ENCODE data around the gene SETD7.
A peak's percentile ranks its signal among the peaks of the same experiment; 100 is the strongest.

SETD7 gene

DNA sequence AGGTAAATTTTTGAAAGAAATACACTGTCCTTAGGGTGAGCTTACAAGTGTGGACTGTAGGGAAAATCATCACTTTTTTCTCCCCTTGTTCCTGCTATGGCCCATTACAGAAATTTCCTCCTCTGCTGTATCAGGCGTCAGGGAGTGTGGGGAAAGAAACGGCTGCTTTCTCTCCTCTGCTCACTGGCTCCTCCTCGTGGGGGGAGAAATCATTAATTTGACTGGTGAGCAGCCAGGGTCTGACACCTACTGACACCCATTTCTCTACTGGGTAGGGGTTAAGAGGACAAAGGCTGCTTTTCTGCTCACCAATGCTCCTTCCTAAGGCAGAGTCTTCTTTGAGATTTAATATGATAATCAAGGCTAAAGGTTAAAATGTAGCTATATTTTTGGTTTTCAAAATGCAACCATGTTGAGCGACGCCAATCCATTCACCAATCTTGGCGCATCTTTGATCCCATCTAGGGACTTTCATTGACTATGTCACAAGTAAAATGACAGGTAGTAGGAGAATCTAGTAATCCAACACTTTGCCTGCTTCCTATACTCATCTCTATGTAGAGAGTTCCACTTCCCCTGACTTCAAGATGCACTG lies 25.1 kb downstream of the SETD7 start:
- Histone ChIP-seq H3K4me2 (ENCODE audit: low read length) (no peak overlapping the region), H3K36me3 (ENCODE audit: control insufficient read depth, insufficient read depth, low read length) (no peaks in the 10 kb centered on the region)

DNA sequence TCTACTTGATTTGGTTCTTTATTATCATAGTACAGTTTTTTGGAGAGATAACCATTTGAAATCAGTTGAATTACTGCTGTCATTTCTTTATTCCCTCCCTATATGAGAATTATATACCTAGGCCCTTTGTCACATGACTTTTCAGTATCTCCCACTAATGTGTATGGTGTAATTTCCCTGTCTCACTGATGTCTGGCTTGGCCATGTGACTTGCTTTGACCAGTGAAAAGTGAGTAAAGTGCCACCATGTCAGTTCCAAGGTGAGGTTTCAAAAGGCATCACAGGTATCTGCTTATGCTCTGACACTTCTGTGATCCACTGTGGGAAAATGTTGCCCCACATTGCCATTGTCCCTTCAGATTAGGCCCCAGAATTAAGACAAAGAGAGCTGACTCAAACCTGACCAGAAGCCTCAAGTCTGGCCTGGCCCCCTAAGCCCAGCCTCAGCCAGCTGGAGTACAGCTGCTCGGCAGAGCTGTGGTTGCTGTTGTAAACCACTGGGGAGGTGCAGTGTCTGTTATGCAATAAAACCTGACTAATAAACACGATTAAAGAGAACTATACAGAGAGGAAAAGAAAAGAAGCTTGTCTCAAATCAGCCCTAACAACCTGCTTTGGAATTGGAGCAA lies 27.5 kb downstream of the SETD7 start:
- Histone ChIP-seq H3K9me3 (ENCODE audit: control insufficient read depth, low read length) (no peaks in the 10 kb centered on the region), H3K27me3 (ENCODE audit: control insufficient read depth, insufficient read depth, low read length) (no peaks in the 10 kb centered on the region), H3K4me3 (ENCODE audit: low read depth, low read length) (no peak overlapping the region), H3K4me2 (ENCODE audit: low read length) (no peak overlapping the region), H3K9ac (no peak overlapping the region), H2AFZ (no peak overlapping the region), H3K79me2 (no peaks in the 10 kb centered on the region), H3K27ac (no peak overlapping the region), H3K4me1 (no peaks in the 10 kb centered on the region), H3K36me3 (ENCODE audit: control insufficient read depth, insufficient read depth, low read length) (no peaks in the 10 kb centered on the region)
- TF ChIP-seq CTCF (IDR thresholded peaks at IDR 0.05) = no peak

More for the DNA sequence above, 25.1 kb downstream of the SETD7 start:
- no peak overlapping the region for H3K27ac ChIP-seq
- H3K4me1 ChIP-seq = no peaks in the 10 kb centered on the region
- no peak overlapping the region for H3K9ac ChIP-seq
- H3K4me3 ChIP-seq (ENCODE audit: low read depth, low read length) = no peak overlapping the region
- no peak overlapping the region for H2AFZ ChIP-seq
- H3K79me2 ChIP-seq = peaks cover 2% of the 10 kb centered on the region
- H3K27me3 ChIP-seq (ENCODE audit: control insufficient read depth, insufficient read depth, low read length) = no peaks in the 10 kb centered on the region
- peak; percentile 48 for TF ChIP-seq CTCF (IDR thresholded peaks at IDR 0.05)
- no peaks in the 10 kb centered on the region for H3K9me3 ChIP-seq (ENCODE audit: control insufficient read depth, low read length)

- Histone ChIP-seq H3K27me3 (ENCODE audit: control insufficient read depth, insufficient read depth, low read length) (no peaks in the 10 kb centered on the region), H3K9me3 (ENCODE audit: control insufficient read depth, low read length) (no peaks in the 10 kb centered on the region), H3K4me2 (ENCODE audit: low read length) (no peak overlapping the region), H3K4me3 (ENCODE audit: low read depth, low read length) (no peak overlapping the region), H2AFZ (no peak overlapping the region), H3K27ac (no peak overlapping the region), H3K4me1 (no peaks in the 10 kb centered on the region), H3K9ac (no peak overlapping the region), H3K36me3 (ENCODE audit: control insufficient read depth, insufficient read depth, low read length) (no peaks in the 10 kb centered on the region), H3K79me2 (no peaks in the 10 kb centered on the region)
- TF ChIP-seq CTCF (IDR thresholded peaks at IDR 0.05) = no peak
Observed at GRCh38 chr4:139526928-139527327, 29.1 kb downstream of the SETD7 start.

DNA sequence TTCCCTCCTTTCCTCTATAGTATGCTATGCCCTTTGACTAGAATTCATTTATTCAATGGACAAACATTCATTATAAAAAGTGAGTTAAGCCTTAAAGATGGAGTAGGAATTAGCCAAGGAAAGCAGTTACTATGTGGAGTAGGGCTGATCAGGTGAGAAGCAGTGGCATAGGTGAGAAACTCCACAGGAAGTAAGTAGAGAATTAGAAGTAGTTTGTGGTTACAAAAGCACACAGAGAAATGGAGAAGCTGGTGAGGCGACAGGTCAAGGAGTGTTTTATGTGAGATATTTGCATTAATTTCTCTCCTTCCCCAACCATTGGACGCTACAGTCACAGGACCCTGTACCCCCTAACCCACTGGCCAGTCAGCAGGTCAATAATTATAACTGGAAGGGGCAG lies 30.6 kb downstream of the SETD7 start:
- H3K36me3 ChIP-seq (ENCODE audit: control insufficient read depth, insufficient read depth, low read length) = no peaks in the 10 kb centered on the region
- H3K4me1 ChIP-seq = no peaks in the 10 kb centered on the region
- no peak for TF ChIP-seq CTCF (IDR thresholded peaks at IDR 0.05)
- no peak overlapping the region for H3K4me3 ChIP-seq (ENCODE audit: low read depth, low read length)
- H3K27ac ChIP-seq = no peak overlapping the region
- no peak overlapping the region for H3K9ac ChIP-seq
- H3K9me3 ChIP-seq (ENCODE audit: control insufficient read depth, low read length) = no peaks in the 10 kb centered on the region
- H3K79me2 ChIP-seq = no peaks in the 10 kb centered on the region
- H3K4me2 ChIP-seq (ENCODE audit: low read length) = no peak overlapping the region
- H3K27me3 ChIP-seq (ENCODE audit: control insufficient read depth, insufficient read depth, low read length) = no peaks in the 10 kb centered on the region
- H2AFZ ChIP-seq = no peak overlapping the region
